ENCODE measurements around the gene MCM5.
"Not testable (repeated sequence)": the region's sequence is repeated elsewhere in the genome, so short reads cannot be mapped to it uniquely, and the experiment has no call there.

The MCM5 gene

DNA sequence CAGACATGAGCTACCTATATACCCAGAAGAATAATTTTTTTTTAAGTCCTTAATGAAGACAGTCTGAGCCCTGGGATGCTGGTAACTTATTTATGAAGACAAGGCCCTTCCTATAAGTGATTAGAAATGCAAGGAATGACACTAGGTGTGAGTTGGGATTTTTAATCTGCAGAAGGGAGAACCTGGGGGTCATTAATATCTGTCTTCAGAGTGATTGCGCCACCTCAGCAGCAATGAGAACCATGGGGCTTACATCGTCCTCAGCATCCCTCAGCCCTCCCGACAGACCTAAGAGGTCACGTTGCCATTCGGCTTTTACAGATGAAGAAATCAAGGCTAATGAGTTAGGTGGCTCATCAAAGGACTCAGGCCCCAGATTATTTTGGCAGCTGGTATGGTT, 55.6 kb downstream of the MCM5 start:
- no peak for DNase-seq

DNA sequence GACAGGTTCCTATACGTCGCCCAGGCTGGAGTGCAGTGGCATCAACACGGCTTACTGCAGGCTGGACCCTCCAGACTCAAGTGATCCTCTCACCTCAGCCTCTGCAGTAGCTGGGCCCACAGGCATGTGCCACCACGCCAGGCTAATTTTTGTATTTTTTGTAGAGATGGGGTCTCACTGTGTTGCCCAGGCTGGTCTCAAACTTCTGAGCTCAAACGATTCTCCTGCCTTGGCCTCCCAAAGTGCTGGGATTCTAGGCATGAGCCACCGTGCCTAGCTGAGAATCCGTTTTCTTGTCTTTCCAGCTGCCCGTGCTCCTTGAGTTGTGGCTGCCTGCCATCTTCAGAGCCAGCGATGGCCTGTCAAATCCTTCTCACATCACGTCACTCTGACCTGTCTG, 56.8 kb downstream of the MCM5 start:
- no peak for DNase-seq

DNA sequence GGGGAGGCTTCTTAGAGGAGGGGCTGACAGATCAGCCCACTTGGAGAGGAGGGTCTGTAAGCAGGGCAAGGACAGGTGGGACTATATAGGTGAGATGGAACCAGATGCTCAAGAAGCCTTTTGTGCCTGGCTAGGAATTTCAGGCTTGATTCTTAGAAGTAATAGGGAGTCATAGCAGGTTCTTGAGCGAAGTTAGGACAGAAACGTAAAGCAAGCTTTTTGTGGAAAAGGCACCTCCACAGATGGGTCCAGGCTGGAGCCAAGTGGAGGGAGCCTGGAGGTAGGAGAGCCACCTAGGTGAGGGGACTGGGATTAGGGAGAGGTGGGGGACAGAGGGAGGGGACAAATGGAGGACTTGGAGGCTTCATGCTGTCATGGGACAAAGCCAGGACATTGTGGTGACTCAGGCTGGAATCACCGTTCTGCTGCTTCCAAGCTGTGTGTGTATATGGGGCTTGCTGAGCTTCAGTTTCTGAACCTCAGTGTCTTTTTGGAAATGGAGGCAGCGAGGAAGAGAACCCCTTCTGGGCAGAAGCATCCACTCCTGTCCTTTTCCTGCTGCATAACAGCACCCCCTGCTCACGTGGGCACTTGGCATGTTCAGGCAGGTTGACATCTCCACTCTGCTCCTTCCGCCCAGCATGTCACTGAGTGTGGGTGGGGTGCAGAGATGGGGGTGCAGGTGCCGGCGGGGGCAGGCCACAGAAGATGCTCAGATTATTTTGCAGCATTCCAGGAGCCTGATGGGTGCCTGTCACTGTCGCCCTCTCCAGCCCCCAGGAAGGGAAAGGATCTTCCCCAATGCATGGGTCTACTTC, 58.0 kb downstream of the MCM5 start:
- DNase-seq = peak; percentile 52

DNA sequence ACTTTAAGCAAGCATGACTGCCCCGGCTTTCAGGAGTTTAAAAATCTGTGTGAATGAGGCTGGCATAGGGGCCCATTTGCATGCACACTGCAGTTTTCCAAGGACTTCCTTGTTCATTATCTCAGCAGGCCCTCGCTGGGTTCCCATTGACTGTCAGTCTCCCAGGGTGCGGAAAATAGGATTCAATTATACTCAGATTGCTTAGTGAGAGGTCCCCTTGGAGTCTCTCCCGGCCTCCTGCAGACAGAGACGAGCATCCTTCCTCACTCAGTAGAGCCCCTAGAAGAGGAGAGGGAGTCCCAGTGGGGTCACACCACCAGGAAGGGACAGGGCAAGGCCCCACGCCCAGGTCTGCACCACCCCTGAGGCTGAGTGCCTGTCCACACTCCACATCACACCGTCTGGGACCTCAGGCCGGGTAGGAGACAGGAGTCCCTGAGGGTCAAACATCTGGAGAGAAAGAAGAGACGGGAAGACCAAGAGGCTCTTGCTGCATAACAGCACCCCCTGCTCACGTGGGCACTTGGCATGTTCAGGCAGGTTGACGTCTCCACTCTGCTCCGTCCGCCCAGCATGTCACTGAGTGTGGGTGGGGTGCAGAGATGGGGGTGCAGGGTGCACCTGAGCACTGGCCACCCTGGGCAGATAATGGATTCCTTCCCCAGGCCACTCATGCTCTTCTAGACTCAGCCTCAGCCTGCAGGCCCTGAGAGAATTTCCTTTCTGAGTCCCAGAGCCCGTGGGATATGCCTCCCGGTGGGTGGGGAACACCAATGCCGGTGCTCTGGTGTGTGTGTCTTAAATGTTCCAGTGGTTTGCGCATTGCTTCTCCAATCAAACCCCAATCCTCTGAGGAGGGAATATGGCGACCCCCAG, 58.8 kb downstream of the MCM5 start:
- peak; percentile 59 for DNase-seq

DNA sequence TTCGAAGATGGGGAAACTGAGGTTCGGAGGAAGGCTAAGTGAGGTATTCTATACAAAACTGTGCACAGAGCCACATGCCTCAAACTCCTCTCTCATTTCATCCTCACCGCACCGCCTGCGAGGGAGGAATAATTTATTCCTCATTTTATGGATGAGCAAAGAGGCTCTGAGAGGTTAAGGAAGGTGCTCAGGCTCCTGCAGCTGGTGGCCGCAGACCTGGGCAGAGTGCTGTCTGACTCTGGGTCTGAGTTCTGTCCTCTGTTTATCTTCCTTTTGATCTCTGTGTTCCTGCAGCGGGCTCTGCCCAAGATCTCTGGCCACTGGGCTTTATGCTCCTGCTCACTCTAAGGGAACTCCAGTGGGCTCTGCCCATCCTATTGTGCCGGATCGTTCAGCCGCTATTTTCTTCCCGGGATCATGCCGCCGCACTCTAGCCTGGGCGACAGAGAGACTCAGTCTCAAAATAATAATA, 59.5 kb downstream of the MCM5 start:
- DNase-seq = peak; percentile 40

DNA sequence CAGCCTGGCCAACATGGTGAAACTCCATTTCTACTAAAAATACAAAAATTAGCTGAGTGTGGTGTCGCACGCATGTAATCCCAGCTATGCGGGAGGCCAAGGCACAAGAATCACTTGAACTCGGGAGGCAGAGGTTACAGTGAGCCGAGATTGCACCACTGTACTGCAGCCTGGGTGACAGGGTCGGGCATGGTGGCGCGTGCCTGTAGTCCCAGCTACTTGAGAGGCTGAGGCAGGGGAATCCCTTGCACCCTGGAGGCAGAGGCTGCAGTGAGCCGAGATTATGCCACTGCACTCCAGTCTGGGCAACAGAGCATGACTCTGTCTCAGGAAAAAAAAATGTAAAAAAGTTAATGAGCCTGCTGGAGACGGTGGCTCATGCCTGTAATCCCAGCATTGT, 60.0 kb downstream of the MCM5 start:
- DNase-seq = not testable (repeated sequence)

DNA sequence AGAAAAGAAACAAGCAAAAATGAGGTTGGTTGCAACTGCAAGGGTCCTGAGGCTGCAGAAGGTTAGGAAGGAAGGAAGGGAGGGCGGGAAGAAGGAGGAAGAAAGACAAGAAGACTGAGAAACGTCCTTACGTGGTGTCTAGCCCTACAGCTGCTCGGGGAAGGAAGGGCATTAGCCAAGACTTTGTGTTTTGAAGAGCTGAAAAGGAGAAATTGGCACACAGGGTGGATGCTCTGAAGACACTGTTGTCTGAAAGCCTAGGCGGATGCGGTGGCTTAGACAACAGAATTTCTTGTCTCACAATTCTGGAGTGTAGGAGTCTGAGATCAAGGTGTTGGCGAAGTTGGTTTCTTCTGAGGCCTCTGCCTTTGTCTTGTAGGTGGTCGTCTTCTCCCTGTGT, 60.7 kb downstream of the MCM5 start:
- no peak for DNase-seq

DNA sequence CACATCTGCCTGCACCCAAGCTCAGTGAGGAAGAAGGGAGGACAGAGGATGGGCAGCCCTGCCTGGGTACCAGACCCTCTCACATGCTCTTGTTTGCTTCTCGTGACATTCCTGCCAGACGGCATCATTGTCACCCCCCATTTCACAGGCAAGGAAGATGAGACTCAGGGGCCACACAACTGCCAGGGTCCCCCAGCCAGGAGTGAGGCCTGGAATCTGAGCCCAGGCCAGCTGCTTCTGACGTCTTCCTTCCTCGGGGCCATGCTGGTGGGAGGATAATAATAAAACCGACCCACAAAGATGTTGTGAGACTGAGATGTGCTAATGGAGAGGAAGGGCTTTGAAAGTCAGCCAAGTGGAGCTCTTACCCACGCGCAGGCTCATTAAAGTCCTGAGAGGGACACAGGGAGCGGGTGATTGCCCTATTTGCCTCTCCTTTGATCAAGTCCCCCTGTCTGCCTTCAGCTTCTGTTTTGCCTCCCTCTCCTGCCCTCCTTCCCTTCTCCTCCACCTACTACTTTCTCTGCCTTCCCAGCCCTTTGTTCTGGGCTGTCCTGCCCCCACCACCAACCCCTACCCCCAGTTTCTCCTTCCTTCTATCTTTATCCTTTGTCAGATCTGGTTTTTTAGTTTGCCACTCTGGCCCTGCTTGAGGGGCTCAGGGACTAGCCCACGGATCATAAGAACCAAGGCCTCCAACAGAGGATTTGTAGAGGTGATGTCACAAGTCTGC, 62.7 kb downstream of the MCM5 start:
- no peak for DNase-seq

DNA sequence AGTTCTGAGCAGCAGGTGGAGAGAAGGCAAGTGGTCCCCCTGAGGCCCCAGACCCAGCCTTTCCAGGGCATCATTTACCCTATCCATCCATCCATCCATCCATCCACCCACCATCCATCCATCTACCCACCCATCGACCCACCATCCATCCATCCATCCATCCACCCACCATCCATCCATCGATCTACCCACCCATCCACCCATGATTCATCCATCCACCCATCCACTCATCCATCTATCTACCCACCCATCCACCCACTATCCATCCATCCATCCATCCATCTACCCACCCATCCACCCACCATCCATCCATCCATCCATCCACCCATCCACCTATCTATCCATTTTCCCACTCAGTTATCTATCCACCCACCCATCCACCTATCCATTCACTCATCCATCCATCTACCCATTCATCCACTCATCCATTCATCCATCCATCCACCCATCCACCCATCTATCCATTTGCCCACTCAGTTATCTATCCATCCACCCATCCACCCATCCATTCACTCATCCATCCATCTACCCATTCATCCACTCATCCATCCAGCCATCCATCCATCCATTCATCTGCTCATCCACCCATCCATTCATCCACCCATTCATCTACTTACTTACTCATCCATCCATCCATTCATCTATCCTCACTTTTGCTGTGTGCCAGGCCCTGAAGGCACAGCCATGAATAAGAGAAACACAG, 63.4 kb downstream of the MCM5 start:
- no peak for DNase-seq

DNA sequence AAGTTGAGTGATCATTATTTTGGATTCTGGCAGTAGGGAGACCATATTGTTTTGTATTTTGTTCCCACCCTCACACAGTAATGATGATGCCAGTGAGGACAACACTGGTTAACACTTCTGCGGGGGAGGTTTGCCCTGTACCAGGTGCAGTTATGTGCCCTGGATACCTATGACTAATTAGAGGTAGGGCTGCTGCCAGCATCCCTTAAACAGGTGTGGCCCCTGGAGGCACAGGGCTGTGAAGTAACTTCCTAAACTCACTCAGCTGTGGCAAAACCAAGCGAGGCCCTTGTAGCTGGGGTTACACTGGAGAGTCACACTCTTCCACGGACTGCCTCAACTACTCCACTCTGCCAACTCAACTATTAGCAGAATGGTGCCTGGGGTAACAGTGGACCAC, 64.5 kb downstream of the MCM5 start:
- DNase-seq = no peak

DNA sequence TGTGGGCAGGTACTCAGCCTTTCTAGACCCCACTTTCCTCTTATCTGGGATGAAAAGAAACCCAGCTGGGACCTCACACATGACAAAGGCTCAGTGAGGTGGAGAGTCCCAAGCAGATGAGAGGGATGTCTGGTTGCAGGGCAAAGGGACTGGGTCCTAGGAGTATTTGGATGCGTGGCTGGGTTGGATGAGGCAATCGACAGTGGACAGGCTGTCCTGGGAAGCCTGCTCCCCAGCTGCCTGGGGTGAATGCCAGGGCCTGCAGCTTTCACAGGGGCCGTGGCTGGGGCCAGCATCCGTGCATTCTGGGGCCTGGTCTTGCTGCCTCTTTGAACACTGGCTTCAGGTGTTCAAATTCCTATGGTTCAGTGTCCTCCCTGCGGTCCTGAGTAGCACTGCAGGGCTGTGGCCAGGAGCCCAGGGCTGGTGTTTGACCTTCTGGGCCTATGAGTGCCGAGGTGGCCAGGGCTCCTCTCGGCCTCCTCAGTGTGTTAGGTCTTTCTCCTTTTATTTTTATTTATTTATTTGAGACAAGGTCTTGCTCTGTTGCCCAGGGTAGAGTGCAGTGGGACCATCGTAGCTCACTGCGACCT, 65.3 kb downstream of the MCM5 start:
- no peak for DNase-seq

DNA sequence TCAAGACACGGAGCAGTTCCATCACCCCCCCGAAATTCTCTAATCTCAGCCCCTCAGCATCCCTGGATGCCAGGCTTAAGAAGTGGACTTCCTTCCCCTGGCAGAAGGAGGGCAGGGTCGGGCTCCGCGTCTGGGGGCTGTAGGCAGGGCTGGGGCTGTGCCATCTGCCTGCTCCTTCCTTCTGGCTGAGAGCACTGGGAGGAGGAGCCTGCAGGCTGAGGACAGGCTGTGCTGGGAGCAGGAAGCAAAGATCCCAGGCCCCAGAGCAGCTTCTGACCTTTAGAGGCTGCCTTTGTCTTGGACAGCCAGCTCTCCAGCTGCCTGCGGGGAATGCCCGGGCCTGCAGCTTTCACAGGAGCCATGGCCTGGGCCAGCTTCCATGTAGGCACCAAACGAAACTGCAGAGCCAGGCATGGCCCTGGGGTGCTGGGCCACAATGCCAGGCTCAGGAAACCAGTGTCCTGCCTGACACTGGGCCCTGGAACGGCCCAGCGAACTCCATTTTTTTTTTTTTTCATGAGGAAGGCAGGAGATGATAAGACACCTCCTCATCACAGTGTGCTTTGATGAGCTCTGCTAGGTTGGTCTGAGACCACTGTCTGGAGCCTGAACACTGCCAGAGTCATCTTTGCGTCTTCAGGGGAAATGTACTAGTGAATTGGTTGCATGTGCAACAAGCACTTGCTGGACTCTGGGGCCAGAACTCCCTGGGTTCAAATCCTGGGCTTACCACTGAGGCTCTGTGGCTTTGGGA, 67.9 kb downstream of the MCM5 start:
- no peak for DNase-seq

DNA sequence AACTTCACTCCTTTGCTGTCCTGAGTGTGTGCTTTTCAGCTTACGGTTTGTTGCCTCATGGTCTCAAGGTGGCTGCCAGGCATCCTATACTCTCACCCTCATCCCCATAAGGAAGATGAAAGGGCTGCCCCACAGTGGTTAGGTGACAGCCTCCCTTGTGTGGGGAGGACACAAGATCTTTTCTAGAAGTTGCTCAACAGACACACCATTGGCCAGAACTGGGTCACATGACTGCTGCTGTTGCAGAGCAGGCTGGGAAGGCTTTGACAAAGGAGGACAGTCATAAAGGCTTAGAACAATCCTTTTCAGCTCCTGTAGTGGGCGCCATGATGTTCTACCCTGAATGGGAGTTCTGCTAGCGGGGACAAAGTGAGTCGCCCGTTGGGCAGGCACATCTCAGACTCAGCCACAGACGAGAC, 71.0 kb downstream of the MCM5 start:
- DNase-seq = no peak

DNA sequence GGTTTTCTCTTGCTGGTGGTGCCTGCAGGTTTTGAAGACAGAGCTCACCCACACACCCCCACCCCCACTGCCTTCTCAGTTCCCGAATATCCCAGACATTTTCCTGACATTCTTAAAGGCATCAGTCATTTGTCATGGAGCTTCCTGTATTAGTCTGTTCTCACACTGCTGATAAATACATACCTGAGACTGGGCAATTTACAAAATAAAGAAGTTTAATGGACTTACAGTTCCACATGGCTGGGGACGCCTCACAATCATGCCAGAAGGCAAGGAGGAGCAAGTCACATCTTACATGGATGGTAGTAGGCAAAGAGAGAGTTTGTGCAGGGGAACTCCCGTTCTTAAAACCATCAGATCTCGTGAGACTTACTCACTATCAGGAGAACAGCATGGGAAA, 71.6 kb downstream of the MCM5 start:
- DNase-seq = not testable (repeated sequence)

DNA sequence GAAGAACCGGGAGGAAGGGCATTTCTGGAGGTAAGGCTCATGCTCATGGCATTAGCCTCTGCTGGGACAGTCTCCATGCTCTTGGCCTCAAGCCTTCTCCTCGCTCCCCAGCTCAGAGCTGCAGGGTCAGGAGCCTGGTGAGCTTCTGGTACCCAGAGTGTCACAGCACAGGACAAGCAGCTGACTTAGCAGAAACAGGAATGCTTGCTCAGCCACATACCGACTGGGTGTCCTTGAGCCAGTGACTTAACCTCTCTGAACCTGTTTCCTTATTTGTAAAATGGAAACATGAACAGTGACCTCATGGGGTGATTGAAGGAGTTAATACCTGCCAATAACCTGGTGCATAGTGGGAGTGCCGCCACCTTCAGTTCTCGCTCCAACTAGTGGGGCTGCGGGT, 72.5 kb downstream of the MCM5 start:
- DNase-seq = no peak

DNA sequence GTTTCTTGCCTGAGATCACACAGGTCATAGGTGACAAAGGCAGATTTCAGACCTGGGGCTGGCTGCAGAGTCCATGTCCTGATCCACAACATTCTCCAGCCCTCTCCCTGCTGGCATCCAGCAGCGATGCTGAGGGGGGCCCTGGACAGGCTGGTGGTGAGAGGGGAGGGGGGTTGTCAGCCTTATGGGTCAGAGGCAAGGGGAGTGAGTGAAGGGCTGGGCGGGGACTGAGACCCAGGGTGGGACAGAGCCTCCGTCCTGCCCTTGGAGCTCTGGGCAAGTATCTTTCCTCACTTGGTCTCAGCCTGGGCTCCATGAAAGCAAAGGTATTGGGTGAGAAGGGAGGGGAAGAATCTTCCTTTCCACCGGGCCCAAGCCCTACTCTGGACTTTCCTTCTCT, 74.0 kb downstream of the MCM5 start:
- no peak for DNase-seq
